ENCODE measurements around the gene C1QTNF3. TPM values are rescaled to one million over a fixed set of nuclear protein-coding genes. Genes with fewer than 3 reads are reported as not detected.

Gene C1QTNF3
- total and polyA plus RNA-seq, 2 of the 8 experiments (the other 6 are each of a cell fraction or from before 2014, with no cell fraction given): 1.0 to 1.2 TPM

GRCh38 chr5:34034534-34035327 lies 8.3 kb downstream of the C1QTNF3 start:
- TF ChIP-seq BRCA1 (IDR thresholded peaks at IDR 0.05; ENCODE audit: low read depth, low read length) (no peak), SIN3A (conservative IDR thresholded peaks at IDR 0.05 in 1 of 2, IDR thresholded peaks at IDR 0.05 in 1 of 2; ENCODE audit: low read depth in 1 of 2, low read length in 2 of 2) (no peak), ATF3 (IDR thresholded peaks at IDR 0.05; ENCODE audit: insufficient read depth, low read depth, low read length) (no peak), HDAC6 (IDR thresholded peaks at IDR 0.05; ENCODE audit: low read depth, low read length) (no peak), EP300 (IDR thresholded peaks at IDR 0.05; ENCODE audit: borderline replicate concordance in 1 of 2, low read depth in 2 of 2, low read length in 2 of 2) (no peak), RBBP5 (IDR thresholded peaks at IDR 0.05; ENCODE audit: borderline replicate concordance, low read depth, low read length) (no peak), SP2 (IDR thresholded peaks at IDR 0.05; ENCODE audit: low read length) (no peak), CREB1 (IDR thresholded peaks at IDR 0.05) (no peak), CHD2 (IDR thresholded peaks at IDR 0.05; ENCODE audit: low read length) (no peak), POLR2A (IDR thresholded peaks at IDR 0.05; ENCODE audit: control extremely low read depth in 1 of 2, low read depth in 2 of 2, low read length in 2 of 2) (no peak), KDM5A (IDR thresholded peaks at IDR 0.05; ENCODE audit: low read length) (no peak)
- H2AK5ac ChIP-seq (ENCODE audit: low read depth, low read length): no peak overlapping the region
- no peak for DNase-seq (ENCODE audit: low read depth in 1 of 2, low spot score in 2 of 2)
- no peak overlapping the region for H3K4me2 ChIP-seq (ENCODE audit: insufficient read depth in 1 of 2, low read depth in 2 of 2, low read length in 2 of 2)
- no peak overlapping the region for H3K4ac ChIP-seq (replicated peaks; ENCODE audit: insufficient read length, low read depth, low read length)
- H3K23ac ChIP-seq (ENCODE audit: insufficient read length): no peak overlapping the region
- no peaks in the 10 kb centered on the region for H3K4me1 ChIP-seq (replicated peaks in 1 of 4; ENCODE audit: control insufficient read depth in 3 of 4, insufficient read depth in 4 of 4, low read length in 3 of 4)
- H2BK5ac ChIP-seq (ENCODE audit: low read depth, low read length): no peak overlapping the region
- no peak for FAIRE-seq
- no peaks in the 10 kb centered on the region for H3K79me2 ChIP-seq (ENCODE audit: control insufficient read depth in 1 of 2, insufficient read depth in 2 of 2, low read length in 2 of 2)
- H3K56ac ChIP-seq (replicated peaks; ENCODE audit: insufficient read length, low read depth, low read length): no peak overlapping the region
- H2BK20ac ChIP-seq (ENCODE audit: low read length): no peak overlapping the region
- ChIA-PET POLR2A (ENCODE audit: partially characterized antibody) (no interaction called here), CTCF (ENCODE audit: partially characterized antibody) (interaction anchor here (1.4 kb wide), 1 partner anchor 37 kb away, joined by 5 read pairs; no protein-coding TSS in a partner anchor)
- no peak overlapping the region for H4K5ac ChIP-seq (ENCODE audit: insufficient read length, low read depth, low read length)
- H3K14ac ChIP-seq (ENCODE audit: insufficient read length): no peak overlapping the region
- no peaks in the 10 kb centered on the region for H3K27me3 ChIP-seq (replicated peaks in 1 of 4; ENCODE audit: control insufficient read depth in 3 of 4, extremely low read depth in 1 of 4, insufficient read depth in 3 of 4, low read length in 3 of 4)
- no peak overlapping the region for H2BK15ac ChIP-seq (ENCODE audit: low read length)
- no peaks in the 10 kb centered on the region for H4K20me1 ChIP-seq (replicated peaks in 1 of 2; ENCODE audit: control insufficient read depth in 1 of 2, insufficient read depth in 2 of 2, low read length in 2 of 2)
- no peak overlapping the region for H2BK120ac ChIP-seq (replicated peaks; ENCODE audit: low read depth, low read length)
- H2BK12ac ChIP-seq (ENCODE audit: low read depth, low read length): no peak overlapping the region
- no peak overlapping the region for H4K8ac ChIP-seq (ENCODE audit: extremely low read depth, insufficient read depth, low read length)
- no peak overlapping the region for H2AFZ ChIP-seq (ENCODE audit: low read length)
- H3K23me2 ChIP-seq (ENCODE audit: low read depth, low read length): no peaks in the 10 kb centered on the region
- WGBS, 2 experiments (ENCODE audit: extremely low coverage in 1 of 2, insufficient coverage in 1 of 2, insufficient read length in 1 of 2, insufficient replicate concordance in 2 of 2, low coverage in 1 of 2, low lambda C conversion rate in 2 of 2, missing lambda C conversion rate in 1 of 2): 96% methylated on average over 4 of the region's 4 CpGs; no CpG with 5 or more reads in 1 of the 2 experiments
- H3K27ac ChIP-seq (ENCODE audit: low read depth, low read length): no peak overlapping the region
- no peak overlapping the region for H4K91ac ChIP-seq (replicated peaks; ENCODE audit: insufficient read length, low read length)
- no peaks in the 10 kb centered on the region for H3K79me1 ChIP-seq (ENCODE audit: low read depth, low read length)
- H3K36me3 ChIP-seq (ENCODE audit: control insufficient read depth in 2 of 4, insufficient read depth in 4 of 4, low read length in 3 of 4): no peaks in the 10 kb centered on the region; a peak in 1 of 8 replicates
- H3K4me3 ChIP-seq (ENCODE audit: extremely low read depth in 1 of 4, insufficient read depth in 2 of 4, low read depth in 3 of 4, low read length in 4 of 4): no peak overlapping the region
- no peaks in the 10 kb centered on the region for H3K9me3 ChIP-seq (ENCODE audit: insufficient read depth in 2 of 2, low read depth in 1 of 2, low read length in 1 of 2)
- H3K9ac ChIP-seq (replicated peaks in 1 of 4; ENCODE audit: extremely low read depth in 1 of 4, low read depth in 3 of 4, low read length in 3 of 4): no peak overlapping the region
- H3K18ac ChIP-seq (ENCODE audit: extremely low read depth, low read length): no peak overlapping the region
